Renal cortex interstitium (tissue), 11 donors: ENCODE data around the gene AQP6. TPM values are rescaled to one million over a fixed set of nuclear protein-coding genes. Genes with fewer than 3 reads are reported as not detected.
A peak's percentile ranks its signal among the peaks of the same experiment; 100 is the strongest.

ENCODE experiments used
- DNase-seq, 11 donors: peaks; one replicate each; pipeline ENCODE4 v3.0.0-alpha.2; 2013; ENCODE audit warnings: low read depth in 9 of 11, low spot score in 4 of 11; ENCODE audit errors: extremely low read depth in 1 of 11
- polyA plus RNA-seq, 3 donors: library from polyadenylated mRNA; unstranded; fragments of 120-200 nt; gene quantifications; one replicate each; pipeline ENCODE4 v1.2.1, GENCODE V29; 2013; ENCODE audit not compliant: insufficient read length in 3 of 3

The AQP6 gene
- polyA plus RNA-seq, 3 donors = 16.1 to 27.6 (median 23.1) TPM

GRCh38 chr12:49964849-49965624 is 7.7 kb upstream of the AQP6 start:
- DNase-seq = no peak

- no peak for DNase-seq
Observed at GRCh38 chr12:49965836-49966235, 6.9 kb upstream of the AQP6 start.

GRCh38 chr12:49966511-49967041 is 6.2 kb upstream of the AQP6 start:
- no peak for DNase-seq

- DNase-seq = peak in 10 of 11 donors; percentile 68 to 88 (median 82)
Observed at GRCh38 chr12:49967042-49967776, 5.5 kb upstream of the AQP6 start.

GRCh38 chr12:49967777-49968250 is 4.9 kb upstream of the AQP6 start:
- DNase-seq = no peak

- DNase-seq = no peak
Observed at GRCh38 chr12:49968471-49968870, 4.3 kb upstream of the AQP6 start.

GRCh38 chr12:49969027-49969426 is 3.7 kb upstream of the AQP6 start:
- no peak for DNase-seq

- no peak for DNase-seq
Observed at GRCh38 chr12:49969651-49970429, 2.9 kb upstream of the AQP6 start.

- DNase-seq = no peak
Observed at GRCh38 chr12:49970658-49971057, 2.1 kb upstream of the AQP6 start.

GRCh38 chr12:49971141-49971540 is 1.6 kb upstream of the AQP6 start:
- DNase-seq = no peak

- no peak for DNase-seq
Observed at GRCh38 chr12:49972129-49972528, 618 bp upstream of the AQP6 start.

- no peak for DNase-seq
Observed at GRCh38 chr12:49973361-49973830, 649 bp downstream of the AQP6 start.

- DNase-seq = peak in 2 of 11 donors; percentile 40 to 65
Observed at GRCh38 chr12:49974231-49974675, 1.5 kb downstream of the AQP6 start.

- no peak for DNase-seq
Observed at GRCh38 chr12:49974677-49975317, 2.0 kb downstream of the AQP6 start.

- no peak for DNase-seq
Observed at GRCh38 chr12:49975318-49975761, 2.6 kb downstream of the AQP6 start.

- no peak for DNase-seq
Observed at GRCh38 chr12:49976557-49976956, 3.8 kb downstream of the AQP6 start.

- DNase-seq = no peak
Observed at GRCh38 chr12:49978125-49978524, 5.4 kb downstream of the AQP6 start.

GRCh38 chr12:49979016-49979586 is 6.4 kb downstream of the AQP6 start:
- DNase-seq = no peak
